SK-N-SH (cell line): ENCODE data around the gene FUNDC2. TPM values are rescaled to one million over a fixed set of nuclear protein-coding genes. Genes with fewer than 3 reads are reported as not detected.

Experiments used
- CTCF ChIA-PET: fragments of 300-600, 350-600 bp; formaldehyde crosslinking; extraction: SDS; loops from one replicate; lab custom pipeline; 2021; lab: Yijun Ruan, JAX
- POLR2A ChIA-PET: fragments of 350-600 bp; sonication (Branson Sonifier 250); formaldehyde crosslinking; extraction: SDS; loops from one replicate; lab custom pipeline; 2020; ENCODE audit warnings: antibody characterized with exemption, inconsistent platforms; lab: Yijun Ruan, JAX
- DNase-seq: peaks from one replicate; pipeline ENCODE4 v3.0.0; 2012
- H2AFZ ChIP-seq: fragments of 200-600 bp; sonication (generic); 2 replicates; pipeline ENCODE4 v1.8.1; 2016; ENCODE audit warnings: antibody characterized with exemption, mild to moderate bottlenecking, low read depth
- H3F3A ChIP-seq: fragments of 200-600 bp; sonication (generic); replicated peaks from 2 replicates; pipeline ENCODE3; 2016; ENCODE audit warnings: antibody characterized with exemption, mild to moderate bottlenecking; ENCODE audit not compliant: insufficient read depth
- H3K27ac ChIP-seq, 2 experiments: fragments of 200-500 bp in 1 of 2; fragments of 200-600 bp in 1 of 2; sonication (Bioruptor generic) in 1 of 2; sonication (generic), shearing (Covaris generic) in 1 of 2; 2 replicates each; pipeline versions ENCODE4 v1.5.1 to v1.6.1; 2014 to 2016; ENCODE audit warnings: low read depth in 2 of 2, inconsistent platforms in 1 of 2, low read length in 1 of 2, mild to moderate bottlenecking in 1 of 2, mixed read lengths in 1 of 2
- H3K27me3 ChIP-seq: fragments of 200-600 bp; sonication (generic), shearing (Covaris generic); 2 replicates; pipeline ENCODE4 v1.6.1; 2016; ENCODE audit warnings: mixed run types; ENCODE audit not compliant: insufficient read depth
- H3K36me3 ChIP-seq, 2 experiments: fragments of 200-500 bp in 1 of 2; fragments of 200-600 bp in 1 of 2; sonication (Bioruptor generic) in 1 of 2; sonication (generic) in 1 of 2; replicated peaks in 1 of 2; 2 replicates each; pipeline versions ENCODE3 to v1.5.1; 2014 to 2016; ENCODE audit warnings: low read length in 1 of 2, mild to moderate bottlenecking in 1 of 2; ENCODE audit not compliant: insufficient read depth in 2 of 2, control insufficient read depth in 1 of 2
- H3K4me1 ChIP-seq, 2 experiments: fragments of 200-500 bp in 1 of 2; fragments of 200-600 bp in 1 of 2; sonication (Bioruptor generic) in 1 of 2; sonication (generic), shearing (Covaris generic) in 1 of 2; 2 replicates each; pipeline versions ENCODE4 v1.5.1 to v1.6.1; 2014 to 2016; ENCODE audit warnings: low read depth in 1 of 2, low read length in 1 of 2, mixed run types in 1 of 2; ENCODE audit not compliant: insufficient read depth in 2 of 2, control insufficient read depth in 1 of 2
- H3K4me2 ChIP-seq: fragments of 200-600 bp; sonication (generic), shearing (Covaris generic); 2 replicates; pipeline ENCODE4 v1.6.1; 2017; ENCODE audit warnings: mixed run types
- H3K4me3 ChIP-seq, 2 experiments: fragments of 200-500 bp in 1 of 2; fragments of 200-600 bp in 1 of 2; sonication (Bioruptor generic) in 1 of 2; sonication (generic), shearing (Covaris generic) in 1 of 2; 2 replicates each; pipeline versions ENCODE4 v1.5.1 to v1.8.1; 2014 to 2016; ENCODE audit warnings: low read depth in 2 of 2, inconsistent platforms in 1 of 2, low read length in 1 of 2, mild to moderate bottlenecking in 1 of 2, mixed read lengths in 1 of 2, moderate library complexity in 1 of 2
- H3K79me2 ChIP-seq: fragments of 200-600 bp; sonication (generic); 2 replicates; pipeline ENCODE4 v1.8.1; 2017; ENCODE audit warnings: mild to moderate bottlenecking; ENCODE audit not compliant: insufficient read depth
- H3K9ac ChIP-seq: fragments of 200-600 bp; sonication (generic); 2 replicates; pipeline ENCODE4 v1.6.1; 2017; ENCODE audit warnings: mixed run types
- H3K9me2 ChIP-seq: fragments of 200-600 bp; sonication (generic); 2 replicates; pipeline ENCODE4 v1.6.1; 2017; ENCODE audit warnings: mixed run types
- H3K9me3 ChIP-seq: fragments of 200-600 bp; sonication (generic); 2 replicates; pipeline ENCODE4 v1.6.1; 2017; ENCODE audit warnings: mixed run types, mild to moderate bottlenecking, moderate library complexity
- H4K20me1 ChIP-seq: fragments of 200-600 bp; sonication (generic); 2 replicates; pipeline ENCODE4 v1.6.1; 2017; ENCODE audit warnings: mild to moderate bottlenecking, mixed run types; ENCODE audit not compliant: insufficient read depth
- CHD2 ChIP-seq: fragments of 150-350 bp; IDR thresholded peaks from 2 replicates; pipeline ENCODE4 v1.6.1; 2018; ENCODE audit warnings: low read length; ENCODE audit not compliant: partially characterized antibody
- ELF1 ChIP-seq: IDR thresholded peaks from 2 replicates; pipeline ENCODE4 v1.4.0; 2012
- EP300 ChIP-seq, 2 experiments: IDR thresholded peaks; 2 replicates each; pipeline versions ENCODE4 v1.4.0 to v1.6.1; 2012; ENCODE audit warnings: borderline replicate concordance in 1 of 2, low read depth in 1 of 2, low read length in 1 of 2
- EZH2phosphoT487 ChIP-seq: fragments of 200-600 bp; sonication (generic); IDR thresholded peaks from 2 replicates; pipeline ENCODE4 v1.6.1; 2017; ENCODE audit warnings: low read depth, mixed run types, mild to moderate bottlenecking, antibody characterized with exemption, moderate library complexity, borderline replicate concordance
- FOSL2 ChIP-seq: IDR thresholded peaks from 2 replicates; pipeline ENCODE4 v1.4.0; 2012; ENCODE audit warnings: low read depth, mild to moderate bottlenecking, moderate library complexity, borderline replicate concordance
- FOXM1 ChIP-seq: IDR thresholded peaks from 2 replicates; pipeline ENCODE4 v1.4.0; 2012; ENCODE audit warnings: low read depth, mild to moderate bottlenecking
- GABPA ChIP-seq: IDR thresholded peaks from 2 replicates; pipeline ENCODE4 v1.4.0; 2012; ENCODE audit warnings: low read depth, mild to moderate bottlenecking
- JUND ChIP-seq: IDR thresholded peaks from 2 replicates; pipeline ENCODE4 v1.4.0; 2012
- NFIC ChIP-seq: IDR thresholded peaks from 2 replicates; pipeline ENCODE4 v1.4.0; 2012; ENCODE audit warnings: borderline replicate concordance
- NRF1 ChIP-seq: IDR thresholded peaks from 2 replicates; pipeline ENCODE4 v1.6.1; 2012; ENCODE audit warnings: low read depth, mild to moderate bottlenecking, low read length
- RCOR1 ChIP-seq: fragments of 150-350 bp; IDR thresholded peaks from 2 replicates; pipeline ENCODE4 v1.6.1; 2017; ENCODE audit warnings: antibody characterized with exemption, low read length
- RFX5 ChIP-seq: IDR thresholded peaks from 2 replicates; pipeline ENCODE4 v1.6.1; 2012; ENCODE audit warnings: mild to moderate bottlenecking, improper control_type of control experiment, low read length
- RXRA ChIP-seq: IDR thresholded peaks from 2 replicates; pipeline ENCODE4 v1.4.0; 2012; ENCODE audit warnings: low read depth, mild to moderate bottlenecking, borderline replicate concordance
- SIN3A ChIP-seq: IDR thresholded peaks from 2 replicates; pipeline ENCODE4 v1.6.1; 2012; ENCODE audit warnings: low read depth, mild to moderate bottlenecking, low read length, moderate library complexity, borderline replicate concordance
- SMC3 ChIP-seq: IDR thresholded peaks from 2 replicates; pipeline ENCODE4 v1.6.1; 2012; ENCODE audit warnings: low read depth, low read length, improper control_type of control experiment
- TAF1 ChIP-seq: IDR thresholded peaks from 2 replicates; pipeline ENCODE4 v1.6.1; 2012; ENCODE audit warnings: low read depth, mild to moderate bottlenecking, low read length, moderate library complexity, borderline replicate concordance
- TCF12 ChIP-seq: IDR thresholded peaks from 2 replicates; pipeline ENCODE4 v1.4.0; 2012
- YY1 ChIP-seq: IDR thresholded peaks from 2 replicates; pipeline ENCODE4 v1.4.0; 2012; ENCODE audit warnings: low read depth, mild to moderate bottlenecking
- WGBS: methylation state at CpG from one replicate; pipeline ENCODE4 v1.1.6; 2017; ENCODE audit warnings: low lambda C conversion rate; 5-methylcytosine and 5-hydroxymethylcytosine counted together
- polyA plus RNA-seq, 3 experiments: library from polyadenylated mRNA; depleted of rRNA; stranded (reverse); fragments of >200 nt; gene quantifications; 2 replicates each; pipeline ENCODE4 v1.2.3, GENCODE V29; 2012
- TF ChIP-seq, protein P1 (sequence below): IDR thresholded peaks from 2 replicates; pipeline ENCODE4 v1.4.0; 2012; ENCODE audit warnings: low read depth, borderline replicate concordance
- TF ChIP-seq, protein P2 (sequence below): IDR thresholded peaks from 2 replicates; pipeline ENCODE4 v1.4.0; 2012; ENCODE audit warnings: low read depth
- TF ChIP-seq, protein P3 (sequence below): IDR thresholded peaks from 2 replicates; pipeline ENCODE4 v1.4.0; 2012; ENCODE audit warnings: low read depth, borderline replicate concordance
- TF ChIP-seq, protein P4 (sequence below): fragments of 150-350 bp; IDR thresholded peaks from 2 replicates; pipeline ENCODE4 v1.6.1; 2016; ENCODE audit warnings: mild to moderate bottlenecking, low read depth, low read length

Gene FUNDC2
- polyA plus RNA-seq, 1 of the 3 experiments (the other 2 are of a cell fraction) = 55.9 TPM

DNA sequence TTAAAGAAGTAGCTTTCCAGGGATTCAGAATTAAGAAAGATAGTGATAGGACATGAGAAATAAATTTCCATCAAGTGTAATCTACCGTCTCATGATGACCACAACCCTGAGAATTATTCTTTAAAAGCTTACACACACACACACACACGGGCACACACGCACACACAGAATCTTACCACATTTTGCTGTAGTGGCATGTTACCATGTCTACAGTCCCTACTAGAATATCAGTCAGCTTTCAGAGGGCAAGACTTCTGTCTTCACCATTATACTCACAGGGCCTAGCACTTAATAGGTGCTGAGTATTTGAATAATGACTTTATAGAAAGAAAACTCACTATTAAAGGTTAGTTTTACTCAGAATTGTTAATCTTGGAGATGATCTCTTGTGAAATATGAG, 28.9 kb downstream of the FUNDC2 start:
- H4K20me1 ChIP-seq = no peaks in the 10 kb centered on the region
- TF ChIP-seq JUND (no peak), RXRA (no peak), SMC3 (no peak), TCF12 (no peak), FOSL2 (no peak), SIN3A (no peak), RFX5 (no peak), TAF1 (no peak), EP300 (IDR thresholded peaks at IDR 0.05; ENCODE audit: borderline replicate concordance in 1 of 2, low read depth in 1 of 2, low read length in 1 of 2) (no peak)
- TF ChIP-seq, protein P1, sequence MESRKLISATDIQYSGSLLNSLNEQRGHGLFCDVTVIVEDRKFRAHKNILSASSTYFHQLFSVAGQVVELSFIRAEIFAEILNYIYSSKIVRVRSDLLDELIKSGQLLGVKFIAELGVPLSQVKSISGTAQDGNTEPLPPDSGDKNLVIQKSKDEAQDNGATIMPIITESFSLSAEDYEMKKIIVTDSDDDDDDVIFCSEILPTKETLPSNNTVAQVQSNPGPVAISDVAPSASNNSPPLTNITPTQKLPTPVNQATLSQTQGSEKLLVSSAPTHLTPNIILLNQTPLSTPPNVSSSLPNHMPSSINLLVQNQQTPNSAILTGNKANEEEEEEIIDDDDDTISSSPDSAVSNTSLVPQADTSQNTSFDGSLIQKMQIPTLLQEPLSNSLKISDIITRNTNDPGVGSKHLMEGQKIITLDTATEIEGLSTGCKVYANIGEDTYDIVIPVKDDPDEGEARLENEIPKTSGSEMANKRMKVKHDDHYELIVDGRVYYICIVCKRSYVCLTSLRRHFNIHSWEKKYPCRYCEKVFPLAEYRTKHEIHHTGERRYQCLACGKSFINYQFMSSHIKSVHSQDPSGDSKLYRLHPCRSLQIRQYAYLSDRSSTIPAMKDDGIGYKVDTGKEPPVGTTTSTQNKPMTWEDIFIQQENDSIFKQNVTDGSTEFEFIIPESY = no peak
- TF ChIP-seq, all 33 proteins: peak for 0
- no peaks in the 10 kb centered on the region for H3K79me2 ChIP-seq
- H3K9me2 ChIP-seq = no peaks in the 10 kb centered on the region
- no peak overlapping the region for H2AFZ ChIP-seq
- WGBS = 36% methylated on average over 3 of the region's 3 CpGs
- H3K9ac ChIP-seq = no peak overlapping the region
- H3K27me3 ChIP-seq = no peaks in the 10 kb centered on the region
- ChIA-PET CTCF (interaction anchor here (0.9 to 5.0 kb wide), 5 partner anchors 8 to 137 kb away, joined by 3 to 35 read pairs (median 3); partner anchors contain the start of genes CMC4 and MTCP1), POLR2A (no interaction called here)
- no peaks in the 10 kb centered on the region for H3K9me3 ChIP-seq
- no peak overlapping the region for H3K4me2 ChIP-seq
- peaks cover 2 to 7% of the 10 kb centered on the region in 2 experiments for H3K36me3 ChIP-seq
- no peaks in the 10 kb centered on the region for H3F3A ChIP-seq
- H3K4me1 ChIP-seq = peaks cover 0 to 7% of the 10 kb centered on the region in 2 experiments; a peak in 1 of 4 replicates
- no peak overlapping the region for H3K27ac ChIP-seq
- DNase-seq = no peak
- no peak overlapping the region for H3K4me3 ChIP-seq

DNA sequence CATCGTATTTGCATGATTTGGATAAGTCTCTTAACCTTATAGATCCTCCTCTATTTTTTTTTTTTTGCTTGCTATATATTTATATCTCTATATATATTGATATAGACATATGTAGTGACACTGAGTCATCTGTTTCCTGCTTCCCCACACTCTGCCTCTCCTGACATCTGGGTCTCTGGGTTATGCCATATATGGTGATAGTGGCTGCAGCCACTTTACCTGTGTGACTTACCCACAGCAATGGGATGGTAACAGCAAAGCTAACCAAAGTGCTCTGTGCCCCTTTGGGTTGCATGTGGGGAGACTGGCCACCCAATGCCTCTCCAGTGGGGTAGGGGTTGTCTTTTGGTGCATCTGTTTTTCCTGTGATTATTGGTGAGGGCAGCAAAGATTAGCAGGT, 29.8 kb downstream of the FUNDC2 start:
- Histone ChIP-seq H3K27ac (no peak overlapping the region), H3K79me2 (no peaks in the 10 kb centered on the region), H3K4me3 (no peak overlapping the region), H3K4me1 (peaks cover 0 to 7% of the 10 kb centered on the region in 2 experiments; a peak in 1 of 4 replicates), H3F3A (no peaks in the 10 kb centered on the region), H3K9me3 (no peaks in the 10 kb centered on the region), H3K36me3 (peaks cover 2 to 7% of the 10 kb centered on the region in 2 experiments), H3K27me3 (no peaks in the 10 kb centered on the region), H2AFZ (no peak overlapping the region), H4K20me1 (no peaks in the 10 kb centered on the region), H3K9me2 (no peaks in the 10 kb centered on the region), H3K9ac (no peak overlapping the region), H3K4me2 (no peak overlapping the region)
- POLR2A ChIA-PET = interaction anchor here (1.3 kb wide), 1 partner anchor 29 kb away, joined by 4 read pairs; the partner anchor contains the start of gene FUNDC2
- no peak for DNase-seq
- no peak for TF ChIP-seq SIN3A
- no peak for TF ChIP-seq ELF1
- TF ChIP-seq RCOR1 = no peak
- no peak for TF ChIP-seq FOXM1
- TF ChIP-seq GABPA = no peak
- TF ChIP-seq, protein P1 = no peak
- TF ChIP-seq JUND = no peak
- TF ChIP-seq, protein P2, sequence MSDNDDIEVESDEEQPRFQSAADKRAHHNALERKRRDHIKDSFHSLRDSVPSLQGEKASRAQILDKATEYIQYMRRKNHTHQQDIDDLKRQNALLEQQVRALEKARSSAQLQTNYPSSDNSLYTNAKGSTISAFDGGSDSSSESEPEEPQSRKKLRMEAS = no peak
- no peak for TF ChIP-seq RXRA
- no peak for TF ChIP-seq CHD2
- TF ChIP-seq NFIC = no peak
- no peak for TF ChIP-seq YY1
- TF ChIP-seq NRF1 = no peak
- TF ChIP-seq, protein P3, sequence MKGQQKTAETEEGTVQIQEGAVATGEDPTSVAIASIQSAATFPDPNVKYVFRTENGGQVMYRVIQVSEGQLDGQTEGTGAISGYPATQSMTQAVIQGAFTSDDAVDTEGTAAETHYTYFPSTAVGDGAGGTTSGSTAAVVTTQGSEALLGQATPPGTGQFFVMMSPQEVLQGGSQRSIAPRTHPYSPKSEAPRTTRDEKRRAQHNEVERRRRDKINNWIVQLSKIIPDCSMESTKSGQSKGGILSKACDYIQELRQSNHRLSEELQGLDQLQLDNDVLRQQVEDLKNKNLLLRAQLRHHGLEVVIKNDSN = no peak
- TF ChIP-seq, protein P4, sequence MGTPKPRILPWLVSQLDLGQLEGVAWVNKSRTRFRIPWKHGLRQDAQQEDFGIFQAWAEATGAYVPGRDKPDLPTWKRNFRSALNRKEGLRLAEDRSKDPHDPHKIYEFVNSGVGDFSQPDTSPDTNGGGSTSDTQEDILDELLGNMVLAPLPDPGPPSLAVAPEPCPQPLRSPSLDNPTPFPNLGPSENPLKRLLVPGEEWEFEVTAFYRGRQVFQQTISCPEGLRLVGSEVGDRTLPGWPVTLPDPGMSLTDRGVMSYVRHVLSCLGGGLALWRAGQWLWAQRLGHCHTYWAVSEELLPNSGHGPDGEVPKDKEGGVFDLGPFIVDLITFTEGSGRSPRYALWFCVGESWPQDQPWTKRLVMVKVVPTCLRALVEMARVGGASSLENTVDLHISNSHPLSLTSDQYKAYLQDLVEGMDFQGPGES = no peak
- TF ChIP-seq EZH2phosphoT487 = no peak
- 51% methylated on average over 1 of the region's 1 CpG for WGBS
- CTCF ChIA-PET = interaction anchor here (0.6 to 5.0 kb wide), 18 partner anchors 7 to 139 kb away, joined by 3 to 35 read pairs (median 5); partner anchors contain the start of genes CMC4 and MTCP1
